GM12872 (cell line): ENCODE data around the gene CREBBP.

Experiments
- TF ChIP-seq, protein P1 (sequence below): IDR thresholded peaks from 3 replicates; pipeline ENCODE4 v1.5.1; 2011; ENCODE audit warnings: low read depth, mild to moderate bottlenecking, low read length, moderate library complexity; ENCODE audit not compliant: insufficient read depth

Gene CREBBP

DNA sequence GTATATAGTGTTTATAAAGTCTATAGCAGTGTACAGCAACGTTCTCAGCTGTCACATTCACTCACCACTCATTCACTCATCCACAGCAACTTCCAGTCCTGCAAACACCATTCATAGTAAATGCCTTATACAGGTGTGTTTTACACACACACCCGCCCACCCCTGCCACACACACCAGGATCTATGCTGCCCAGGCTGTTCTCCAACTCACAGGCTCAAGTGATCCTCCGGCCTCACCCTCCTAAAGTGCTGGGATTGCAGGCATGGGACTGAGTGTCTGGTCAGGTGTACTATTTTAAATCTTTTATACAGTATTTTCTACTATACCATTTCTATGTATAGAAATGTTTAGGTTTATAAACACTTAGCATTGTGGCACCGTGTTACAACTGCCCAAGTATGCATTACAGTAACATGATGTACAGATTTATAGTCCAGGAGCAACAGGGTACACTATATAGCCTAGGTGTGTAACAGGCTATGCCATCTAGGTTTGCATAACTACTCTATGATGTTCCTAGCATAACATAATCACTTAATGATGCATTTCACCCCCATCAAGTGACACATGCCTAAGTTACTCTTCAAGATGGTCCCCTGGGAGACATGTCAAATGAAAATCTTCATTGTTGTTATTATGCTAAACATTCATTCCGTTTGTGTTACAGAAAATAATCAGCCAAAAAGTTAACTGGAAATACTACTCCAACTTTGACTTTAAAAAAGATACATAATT lies 42.5 kb downstream of the CREBBP start:
- TF ChIP-seq, protein P1, sequence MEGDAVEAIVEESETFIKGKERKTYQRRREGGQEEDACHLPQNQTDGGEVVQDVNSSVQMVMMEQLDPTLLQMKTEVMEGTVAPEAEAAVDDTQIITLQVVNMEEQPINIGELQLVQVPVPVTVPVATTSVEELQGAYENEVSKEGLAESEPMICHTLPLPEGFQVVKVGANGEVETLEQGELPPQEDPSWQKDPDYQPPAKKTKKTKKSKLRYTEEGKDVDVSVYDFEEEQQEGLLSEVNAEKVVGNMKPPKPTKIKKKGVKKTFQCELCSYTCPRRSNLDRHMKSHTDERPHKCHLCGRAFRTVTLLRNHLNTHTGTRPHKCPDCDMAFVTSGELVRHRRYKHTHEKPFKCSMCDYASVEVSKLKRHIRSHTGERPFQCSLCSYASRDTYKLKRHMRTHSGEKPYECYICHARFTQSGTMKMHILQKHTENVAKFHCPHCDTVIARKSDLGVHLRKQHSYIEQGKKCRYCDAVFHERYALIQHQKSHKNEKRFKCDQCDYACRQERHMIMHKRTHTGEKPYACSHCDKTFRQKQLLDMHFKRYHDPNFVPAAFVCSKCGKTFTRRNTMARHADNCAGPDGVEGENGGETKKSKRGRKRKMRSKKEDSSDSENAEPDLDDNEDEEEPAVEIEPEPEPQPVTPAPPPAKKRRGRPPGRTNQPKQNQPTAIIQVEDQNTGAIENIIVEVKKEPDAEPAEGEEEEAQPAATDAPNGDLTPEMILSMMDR, result no peak

GRCh38 chr16:3836641-3837040 lies 43.9 kb downstream of the CREBBP start:
- TF ChIP-seq, protein P1, result no peak

- TF ChIP-seq, protein P1, result no peak
Measured at GRCh38 chr16:3835089-3835602, 45.4 kb downstream of the CREBBP start.

DNA sequence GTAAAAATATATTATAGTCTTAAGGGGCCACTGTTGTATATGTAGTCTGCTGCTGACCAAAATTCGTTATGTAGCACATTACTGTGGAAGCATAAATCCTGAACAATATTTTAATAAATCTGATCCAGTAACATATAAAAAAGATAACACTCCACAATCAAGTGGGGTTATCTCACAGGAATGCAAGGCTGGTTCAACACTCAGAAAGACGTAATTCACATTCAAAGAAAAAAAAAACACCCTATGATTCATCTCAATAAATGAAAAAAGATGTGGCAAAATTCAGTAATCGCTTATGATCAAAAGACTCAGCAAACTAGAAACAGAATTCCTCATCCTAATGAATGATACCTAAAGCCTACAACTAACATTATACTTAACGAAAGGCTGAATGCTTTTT lies 47.8 kb downstream of the CREBBP start:
- TF ChIP-seq, protein P1, result no peak

- TF ChIP-seq, protein P1, result no peak
Measured at GRCh38 chr16:3830625-3831254, 49.8 kb downstream of the CREBBP start.

GRCh38 chr16:3829631-3830536 lies 50.6 kb downstream of the CREBBP start:
- TF ChIP-seq, protein P1, result no peak

DNA sequence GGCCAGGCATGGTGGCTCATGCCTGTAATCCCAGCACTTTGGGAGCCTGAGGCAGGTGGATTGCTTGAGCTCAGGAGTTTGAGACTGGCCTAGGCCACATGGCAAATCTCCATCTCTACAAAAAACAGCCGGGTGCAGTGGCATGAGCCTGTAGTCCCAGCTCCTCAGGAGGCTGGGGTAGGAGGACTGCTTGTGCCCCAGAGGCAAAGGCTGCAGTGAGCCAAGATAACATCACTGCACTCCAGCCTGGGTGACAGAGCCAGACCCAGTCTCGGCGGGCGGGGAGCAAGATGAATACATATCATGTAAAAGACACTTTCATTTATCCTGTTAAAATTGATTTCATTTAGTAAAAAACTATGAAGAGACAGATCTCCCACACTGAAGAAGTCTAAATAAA lies 54.6 kb downstream of the CREBBP start:
- TF ChIP-seq, protein P1, result no peak
